ENCODE measurements around the gene C8G.

The C8G gene

GRCh38 chr9:136952321-136952850 lies 7.3 kb downstream of the C8G start:
- no peak overlapping the region for H3K4me3 ChIP-seq (replicated peaks; ENCODE audit: low read depth, low read length)
- H3K27me3 ChIP-seq (replicated peaks; ENCODE audit: control insufficient read depth, insufficient read depth, low read length), result peaks cover 1% of the 10 kb centered on the region; the same call in 1 of the 2 replicates
- TF ChIP-seq CTCF (IDR thresholded peaks at IDR 0.05; ENCODE audit: insufficient read depth, low read length, poor library complexity, severe bottlenecking), result no peak
- H3K36me3 ChIP-seq (ENCODE audit: control insufficient read depth, insufficient read depth, low read length), result no peaks in the 10 kb centered on the region
- no peak for DNase-seq (ENCODE audit: extremely low read depth, insufficient read length)

GRCh38 chr9:136952876-136953770 lies 8.1 kb downstream of the C8G start:
- H3K36me3 ChIP-seq (ENCODE audit: control insufficient read depth, insufficient read depth, low read length), result no peaks in the 10 kb centered on the region
- no peak for TF ChIP-seq CTCF (IDR thresholded peaks at IDR 0.05; ENCODE audit: insufficient read depth, low read length, poor library complexity, severe bottlenecking)
- no peak overlapping the region for H3K4me3 ChIP-seq (replicated peaks; ENCODE audit: low read depth, low read length)
- no peak for DNase-seq (ENCODE audit: extremely low read depth, insufficient read length)
- H3K27me3 ChIP-seq (replicated peaks; ENCODE audit: control insufficient read depth, insufficient read depth, low read length), result peaks cover 1% of the 10 kb centered on the region; the same call in 1 of the 2 replicates

- no peak for TF ChIP-seq CTCF (IDR thresholded peaks at IDR 0.05; ENCODE audit: insufficient read depth, low read length, poor library complexity, severe bottlenecking)
- peaks cover 1% of the 10 kb centered on the region; the same call in 1 of the 2 replicates for H3K27me3 ChIP-seq (replicated peaks; ENCODE audit: control insufficient read depth, insufficient read depth, low read length)
- no peaks in the 10 kb centered on the region for H3K36me3 ChIP-seq (ENCODE audit: control insufficient read depth, insufficient read depth, low read length)
- DNase-seq (ENCODE audit: extremely low read depth, insufficient read length), result no peak
- no peak overlapping the region for H3K4me3 ChIP-seq (replicated peaks; ENCODE audit: low read depth, low read length)
Measured at GRCh38 chr9:136953771-136954269, 8.8 kb downstream of the C8G start.

- Histone ChIP-seq H3K27me3 (replicated peaks; ENCODE audit: control insufficient read depth, insufficient read depth, low read length) (peaks cover 1% of the 10 kb centered on the region; the same call in 1 of the 2 replicates), H3K4me3 (replicated peaks; ENCODE audit: low read depth, low read length) (no peak overlapping the region), H3K36me3 (ENCODE audit: control insufficient read depth, insufficient read depth, low read length) (no peaks in the 10 kb centered on the region)
- no peak for DNase-seq (ENCODE audit: extremely low read depth, insufficient read length)
- no peak for TF ChIP-seq CTCF (IDR thresholded peaks at IDR 0.05; ENCODE audit: insufficient read depth, low read length, poor library complexity, severe bottlenecking)
Measured at GRCh38 chr9:136954270-136955083, 9.4 kb downstream of the C8G start.

- Histone ChIP-seq H3K4me3 (replicated peaks; ENCODE audit: low read depth, low read length) (no peak overlapping the region), H3K36me3 (ENCODE audit: control insufficient read depth, insufficient read depth, low read length) (no peaks in the 10 kb centered on the region), H3K27me3 (replicated peaks; ENCODE audit: control insufficient read depth, insufficient read depth, low read length) (peaks cover 1% of the 10 kb centered on the region; the same call in 1 of the 2 replicates)
- TF ChIP-seq CTCF (IDR thresholded peaks at IDR 0.05; ENCODE audit: insufficient read depth, low read length, poor library complexity, severe bottlenecking), result no peak
- no peak for DNase-seq (ENCODE audit: extremely low read depth, insufficient read length)
Measured at GRCh38 chr9:136955202-136955942, 10.3 kb downstream of the C8G start.
